ENCODE measurements around the gene DENND5A. TPM values are rescaled to one million over a fixed set of nuclear protein-coding genes. Genes with fewer than 3 reads are reported as not detected.

The DENND5A gene
- total RNA-seq, 1 experiment from 2014 or later, result 110 TPM

DNA sequence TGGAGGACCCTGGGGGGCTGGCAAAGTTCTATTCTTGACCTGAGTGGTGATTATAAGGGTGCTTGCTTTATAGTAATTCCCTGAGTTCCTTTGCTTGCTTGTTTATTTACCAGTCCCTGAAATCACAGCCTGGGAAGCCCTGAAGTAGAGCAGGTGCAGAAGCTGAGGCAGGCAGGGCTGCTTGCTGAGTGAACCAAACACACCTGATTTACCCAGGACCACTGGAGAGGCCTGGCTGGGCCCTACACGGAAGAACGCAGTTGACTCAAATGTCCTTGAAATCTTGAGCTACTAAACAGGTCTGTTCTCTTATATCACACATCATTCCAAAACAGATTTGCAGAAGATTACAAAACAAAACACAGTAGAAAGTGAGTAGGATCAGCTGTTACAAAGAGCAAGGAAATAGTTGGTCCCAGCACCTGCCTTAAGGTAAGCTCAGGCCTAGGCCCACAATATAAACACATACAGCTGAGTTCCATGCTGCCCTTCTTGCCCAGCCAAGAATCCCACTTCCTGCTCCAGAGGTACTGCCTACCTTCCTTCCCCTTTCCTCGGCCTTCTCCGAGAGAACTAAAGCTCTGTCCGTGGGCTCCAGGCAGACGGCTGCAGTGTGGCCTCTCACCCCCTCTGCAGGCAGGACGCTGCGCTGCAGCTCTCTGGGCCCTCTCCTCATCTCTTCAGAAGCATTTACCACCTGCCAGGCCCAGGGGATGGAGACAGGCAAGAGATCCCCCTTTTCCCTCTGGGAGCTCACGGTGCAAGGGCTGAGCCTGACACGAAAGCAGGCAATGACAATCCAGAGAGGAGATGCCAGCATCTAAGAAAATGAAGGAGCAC, 127.6 kb downstream of the DENND5A start:
- peaks cover 14% of the 10 kb centered on the region for H3K36me3 ChIP-seq (replicated peaks; ENCODE audit: control insufficient read depth, insufficient read depth, low read length)
- H3K27me3 ChIP-seq (ENCODE audit: control insufficient read depth, insufficient read depth, low read length), result no peaks in the 10 kb centered on the region
- DNase-seq, result peak; percentile 89
- H3K4me3 ChIP-seq (ENCODE audit: insufficient read depth, low read depth, low read length), result no peak overlapping the region

DNA sequence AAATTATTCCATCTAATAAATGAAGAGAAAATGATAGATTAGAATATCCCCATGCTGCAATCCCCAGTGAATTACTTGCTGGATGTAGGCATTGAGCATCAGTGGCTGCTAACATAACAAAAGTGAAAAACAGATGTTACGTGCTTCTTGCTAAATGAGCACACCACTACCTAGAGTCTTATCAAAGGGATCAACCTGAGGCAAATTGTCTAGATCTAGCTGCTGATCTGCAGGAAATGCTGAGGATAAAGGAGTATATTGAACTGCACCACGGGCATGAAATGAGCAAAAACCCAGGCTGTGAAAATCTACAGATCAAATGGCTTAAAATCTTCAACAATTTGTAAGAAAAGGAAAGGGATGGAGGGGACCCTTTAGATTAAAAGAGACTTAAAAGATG, 128.4 kb downstream of the DENND5A start:
- Histone ChIP-seq H3K36me3 (replicated peaks; ENCODE audit: control insufficient read depth, insufficient read depth, low read length) (peaks cover 9% of the 10 kb centered on the region), H3K27me3 (ENCODE audit: control insufficient read depth, insufficient read depth, low read length) (no peaks in the 10 kb centered on the region), H3K4me3 (ENCODE audit: insufficient read depth, low read depth, low read length) (no peak overlapping the region)
- no peak for DNase-seq

DNA sequence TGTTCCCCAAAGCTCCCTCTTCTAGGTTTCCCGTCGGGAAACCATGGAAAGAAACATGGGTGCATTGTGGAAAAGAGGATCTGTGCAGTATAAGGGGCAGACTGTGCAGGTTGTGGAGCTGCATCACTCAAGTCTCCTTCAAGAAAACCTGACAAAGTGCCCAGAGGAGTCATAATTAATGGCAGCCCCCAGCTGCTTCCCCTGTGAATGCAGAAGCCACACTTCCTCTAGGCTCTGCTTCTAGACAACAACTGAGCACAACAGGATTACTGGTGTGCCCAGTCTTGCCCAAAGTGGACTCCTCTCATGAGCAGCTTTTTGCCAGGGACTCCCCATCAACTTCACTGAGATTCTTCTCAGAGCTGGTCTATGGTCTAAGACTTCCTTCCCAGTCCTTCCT, 131.2 kb downstream of the DENND5A start:
- DNase-seq, result no peak
- H3K27me3 ChIP-seq (ENCODE audit: control insufficient read depth, insufficient read depth, low read length), result no peaks in the 10 kb centered on the region
- no peak overlapping the region for H3K4me3 ChIP-seq (ENCODE audit: insufficient read depth, low read depth, low read length)
- H3K36me3 ChIP-seq (replicated peaks; ENCODE audit: control insufficient read depth, insufficient read depth, low read length), result peaks cover 1% of the 10 kb centered on the region; the same call in 1 of the 2 replicates

DNA sequence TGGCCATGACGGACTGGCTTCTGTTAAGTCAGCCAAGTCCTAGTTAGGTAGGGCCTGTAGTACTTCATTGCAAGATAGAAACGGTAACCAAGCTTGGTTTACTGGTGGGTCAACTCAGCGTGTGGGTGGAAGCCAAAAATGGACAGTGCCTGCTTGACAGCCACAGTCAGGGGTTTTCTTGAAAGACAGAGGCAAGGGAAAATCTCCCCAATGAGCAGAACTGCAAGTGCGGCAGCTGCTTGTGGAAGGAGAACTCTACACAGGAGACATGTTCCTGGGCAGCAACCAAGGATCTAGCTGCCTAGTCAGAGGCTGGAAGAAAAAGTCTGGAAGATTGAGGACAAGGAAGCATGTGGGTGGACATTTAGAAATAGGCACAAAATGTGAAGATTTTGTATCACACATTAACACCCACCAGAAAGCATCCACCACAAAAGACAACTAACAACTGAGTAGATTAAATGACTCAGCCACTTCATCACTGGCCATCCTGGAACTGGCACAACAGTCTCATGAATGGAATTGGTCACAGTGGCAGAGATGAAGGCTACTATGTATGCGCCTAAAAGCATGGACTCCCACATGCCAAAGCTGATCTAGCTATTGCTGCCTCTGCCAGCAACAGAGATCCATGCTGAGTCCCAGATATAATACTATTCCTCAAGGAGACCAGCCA, 132.8 kb downstream of the DENND5A start:
- DNase-seq, result no peak
- peaks cover 1% of the 10 kb centered on the region; the same call in 1 of the 2 replicates for H3K36me3 ChIP-seq (replicated peaks; ENCODE audit: control insufficient read depth, insufficient read depth, low read length)
- H3K4me3 ChIP-seq (ENCODE audit: insufficient read depth, low read depth, low read length), result no peak overlapping the region

DNA sequence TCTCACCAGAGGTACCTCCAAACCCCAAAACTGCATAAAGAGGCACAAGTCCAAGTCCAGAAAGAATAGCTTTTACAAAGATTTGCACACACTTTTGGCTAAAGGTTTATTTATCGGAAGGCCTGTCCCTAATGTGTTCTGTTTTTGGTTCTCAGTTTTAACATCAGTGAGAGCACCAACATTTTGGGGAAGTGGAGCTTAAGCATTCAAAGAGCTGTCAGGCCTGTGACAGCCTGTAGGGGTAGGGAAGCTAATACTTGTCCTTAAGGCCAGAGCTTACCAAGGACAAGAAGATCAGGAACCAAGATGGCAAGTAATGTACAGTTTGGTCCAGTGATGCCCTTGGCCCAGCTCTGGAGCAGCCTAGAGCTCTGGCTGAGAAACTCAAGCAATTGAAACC, 134.9 kb downstream of the DENND5A start:
- H3K36me3 ChIP-seq (replicated peaks; ENCODE audit: control insufficient read depth, insufficient read depth, low read length), result no peaks in the 10 kb centered on the region
- no peak overlapping the region for H3K4me3 ChIP-seq (ENCODE audit: insufficient read depth, low read depth, low read length)
- no peaks in the 10 kb centered on the region for H3K27me3 ChIP-seq (ENCODE audit: control insufficient read depth, insufficient read depth, low read length)
- no peak for DNase-seq

More for the DNA sequence above, 132.8 kb downstream of the DENND5A start:
- H3K27me3 ChIP-seq (ENCODE audit: control insufficient read depth, insufficient read depth, low read length), result no peaks in the 10 kb centered on the region

DNA sequence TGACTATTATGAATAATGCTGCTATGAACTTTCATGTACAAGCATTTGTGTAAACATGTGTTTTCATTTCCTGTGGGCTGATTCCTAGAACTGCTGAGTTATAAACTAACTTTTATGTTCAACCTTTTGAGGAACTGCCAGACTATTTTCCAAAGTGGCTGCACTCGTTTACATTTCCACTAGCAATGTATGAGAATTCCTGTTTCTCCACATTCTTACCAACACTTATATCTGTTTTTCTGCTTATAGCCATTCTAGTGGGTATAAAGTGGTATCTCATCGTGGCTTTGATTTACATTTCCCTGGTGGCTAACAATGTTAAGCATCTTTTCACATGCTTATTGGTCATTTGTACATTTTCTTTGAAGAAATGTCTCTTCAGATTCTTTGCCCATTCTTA, 138.5 kb downstream of the DENND5A start:
- Histone ChIP-seq H3K4me3 (ENCODE audit: insufficient read depth, low read depth, low read length) (no peak overlapping the region), H3K36me3 (replicated peaks; ENCODE audit: control insufficient read depth, insufficient read depth, low read length) (no peaks in the 10 kb centered on the region), H3K27me3 (ENCODE audit: control insufficient read depth, insufficient read depth, low read length) (no peaks in the 10 kb centered on the region)
- no peak for DNase-seq

DNA sequence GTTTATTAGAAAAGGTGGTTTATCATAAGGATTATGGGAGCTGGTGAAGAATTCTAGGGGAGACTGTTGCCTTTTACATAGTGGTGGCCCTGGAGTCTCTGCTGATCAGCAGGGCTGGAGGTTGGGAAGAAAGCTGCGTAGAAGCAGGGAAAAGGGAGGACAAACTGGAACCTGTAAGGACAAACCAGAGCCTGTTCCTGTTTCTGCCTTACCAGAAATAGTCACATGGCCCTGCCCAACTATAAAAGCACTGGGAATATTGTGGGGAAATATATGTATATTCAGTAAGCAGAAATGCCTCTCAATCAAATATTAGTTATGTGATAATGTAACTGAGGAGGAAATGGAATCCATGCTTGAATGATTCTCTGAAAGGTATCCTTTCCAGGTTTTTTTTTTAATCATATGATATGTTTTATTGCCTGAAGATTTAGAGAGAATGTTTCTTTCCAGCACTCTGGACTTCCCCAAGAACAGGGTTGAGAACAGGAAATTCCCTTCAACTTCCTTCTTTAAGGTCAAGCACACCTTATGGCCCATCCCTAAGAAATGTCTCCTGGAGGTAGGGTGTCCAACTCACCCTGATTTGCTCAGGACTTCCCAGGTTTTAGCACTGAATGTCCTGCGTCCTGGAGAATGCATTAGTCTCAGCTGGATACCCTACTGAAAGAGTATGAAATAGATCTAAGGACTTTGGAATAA, 139.8 kb downstream of the DENND5A start:
- no peak for DNase-seq
- H3K36me3 ChIP-seq (replicated peaks; ENCODE audit: control insufficient read depth, insufficient read depth, low read length), result no peaks in the 10 kb centered on the region
- H3K4me3 ChIP-seq (ENCODE audit: insufficient read depth, low read depth, low read length), result no peak overlapping the region

DNA sequence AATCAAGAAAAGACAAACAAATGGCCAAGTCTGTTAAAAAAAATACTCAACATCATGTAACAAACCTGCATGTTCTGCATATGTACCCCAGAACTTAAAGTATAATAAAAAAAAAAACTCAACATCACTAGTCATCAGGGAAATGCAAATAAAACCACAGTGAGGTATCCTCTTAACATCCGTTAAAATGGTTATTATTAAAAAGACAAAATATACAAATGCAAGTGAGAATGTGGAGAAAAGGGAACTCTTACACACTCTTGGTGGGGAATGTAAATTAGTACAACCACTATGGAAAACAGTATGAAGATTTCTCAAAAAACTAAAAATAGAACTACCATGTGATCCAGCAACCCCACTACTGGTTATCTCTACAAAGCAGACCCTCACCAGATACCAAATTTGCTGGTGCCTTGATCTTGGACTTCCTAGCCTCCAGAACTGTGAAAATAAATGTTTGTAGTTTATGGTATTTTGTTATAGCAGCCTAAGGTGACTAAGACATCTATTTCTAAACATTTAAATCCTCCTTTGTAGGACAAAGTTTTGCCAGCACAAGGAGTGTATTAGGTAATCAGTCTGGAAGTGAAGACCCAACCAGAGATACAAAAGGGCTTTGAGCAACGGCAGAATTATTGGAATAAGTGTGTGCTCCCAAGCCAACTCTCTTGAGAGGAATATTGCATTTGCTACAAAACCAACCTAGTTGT, 141.4 kb downstream of the DENND5A start:
- no peak overlapping the region for H3K4me3 ChIP-seq (ENCODE audit: insufficient read depth, low read depth, low read length)
- H3K27me3 ChIP-seq (ENCODE audit: control insufficient read depth, insufficient read depth, low read length), result no peaks in the 10 kb centered on the region
- H3K36me3 ChIP-seq (replicated peaks; ENCODE audit: control insufficient read depth, insufficient read depth, low read length), result no peaks in the 10 kb centered on the region
- DNase-seq, result no peak

More for the DNA sequence above, 139.8 kb downstream of the DENND5A start:
- H3K27me3 ChIP-seq (ENCODE audit: control insufficient read depth, insufficient read depth, low read length), result no peaks in the 10 kb centered on the region

DNA sequence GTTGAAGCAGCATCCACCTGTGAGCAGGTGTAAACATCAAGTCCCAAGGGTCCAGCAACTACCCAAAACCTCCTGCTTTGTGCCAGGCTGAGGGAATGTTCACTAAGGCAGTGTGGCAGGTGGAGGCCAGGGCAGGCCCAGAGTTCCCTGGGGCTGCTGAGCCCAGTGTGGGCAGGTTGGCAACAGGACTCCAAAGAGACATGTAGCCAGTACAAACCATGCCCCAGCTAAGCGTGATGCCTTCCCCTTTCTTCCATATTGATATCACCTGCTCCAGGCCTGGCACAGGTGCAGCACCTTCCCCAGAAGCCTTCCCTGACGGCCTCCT, 143.7 kb downstream of the DENND5A start:
- Histone ChIP-seq H3K27me3 (ENCODE audit: control insufficient read depth, insufficient read depth, low read length) (no peaks in the 10 kb centered on the region), H3K4me3 (ENCODE audit: insufficient read depth, low read depth, low read length) (no peak overlapping the region), H3K36me3 (replicated peaks; ENCODE audit: control insufficient read depth, insufficient read depth, low read length) (no peaks in the 10 kb centered on the region)
- no peak for DNase-seq

DNA sequence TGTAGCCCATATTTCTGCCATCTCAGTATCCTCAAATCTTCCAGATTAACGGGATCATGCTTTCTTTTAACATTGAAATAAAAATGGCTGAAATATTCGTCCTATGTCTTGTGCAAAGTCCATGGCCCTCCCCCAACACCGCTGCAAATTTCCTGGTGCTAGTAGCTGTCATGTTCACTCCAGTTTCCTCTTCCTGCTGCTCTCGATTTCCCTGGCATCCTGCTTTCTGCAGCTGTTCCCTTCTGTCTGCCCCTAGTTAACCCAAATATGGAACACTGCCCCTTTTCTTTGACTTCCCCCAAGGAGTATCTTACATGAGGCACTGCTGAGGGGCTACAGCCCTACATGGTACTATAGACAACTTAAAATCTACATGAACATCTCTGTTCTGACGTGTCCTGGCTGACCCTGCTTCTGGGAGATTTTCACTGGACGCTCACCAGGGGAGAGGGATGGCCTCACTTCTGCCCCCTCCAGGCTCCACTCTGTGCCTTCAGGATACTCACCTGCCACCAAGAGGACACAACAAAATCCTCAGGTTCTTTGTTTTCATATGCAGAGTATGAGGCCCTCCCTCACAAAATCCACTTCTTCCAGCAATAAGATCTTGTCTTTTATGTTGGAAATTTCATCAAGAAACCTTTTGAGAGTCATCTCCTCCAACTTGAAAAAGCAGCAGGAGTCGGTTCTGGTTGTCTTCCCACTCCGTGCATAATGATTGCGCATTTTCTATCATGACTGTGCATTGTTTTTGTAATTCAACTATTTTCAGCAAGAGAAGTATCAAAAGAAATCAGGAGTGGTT, 144.3 kb downstream of the DENND5A start:
- Histone ChIP-seq H3K36me3 (replicated peaks; ENCODE audit: control insufficient read depth, insufficient read depth, low read length) (no peaks in the 10 kb centered on the region), H3K4me3 (ENCODE audit: insufficient read depth, low read depth, low read length) (no peak overlapping the region), H3K27me3 (ENCODE audit: control insufficient read depth, insufficient read depth, low read length) (no peaks in the 10 kb centered on the region)
- peak; percentile 77 for DNase-seq

DNA sequence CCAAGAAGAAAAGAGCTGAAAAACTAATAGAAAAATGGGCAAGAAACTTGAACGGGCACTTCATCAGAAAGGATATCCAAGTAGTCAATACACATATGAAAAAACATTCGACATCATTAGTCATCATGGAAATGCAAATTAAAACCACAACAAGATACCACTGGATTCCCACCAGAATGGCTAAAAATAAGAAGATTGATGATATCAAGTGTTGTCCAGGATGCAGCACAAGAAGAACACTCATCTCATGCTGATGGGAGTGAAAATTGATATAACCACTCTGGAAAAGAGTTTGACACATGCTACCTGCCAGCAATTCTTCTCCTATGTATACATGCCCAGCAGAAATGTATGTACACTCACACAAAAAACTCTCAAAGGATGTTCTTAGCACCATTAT, 146.9 kb downstream of the DENND5A start:
- no peak overlapping the region for H3K4me3 ChIP-seq (ENCODE audit: insufficient read depth, low read depth, low read length)
- H3K36me3 ChIP-seq (replicated peaks; ENCODE audit: control insufficient read depth, insufficient read depth, low read length), result no peaks in the 10 kb centered on the region
- no peak for DNase-seq
- H3K27me3 ChIP-seq (ENCODE audit: control insufficient read depth, insufficient read depth, low read length), result no peaks in the 10 kb centered on the region

DNA sequence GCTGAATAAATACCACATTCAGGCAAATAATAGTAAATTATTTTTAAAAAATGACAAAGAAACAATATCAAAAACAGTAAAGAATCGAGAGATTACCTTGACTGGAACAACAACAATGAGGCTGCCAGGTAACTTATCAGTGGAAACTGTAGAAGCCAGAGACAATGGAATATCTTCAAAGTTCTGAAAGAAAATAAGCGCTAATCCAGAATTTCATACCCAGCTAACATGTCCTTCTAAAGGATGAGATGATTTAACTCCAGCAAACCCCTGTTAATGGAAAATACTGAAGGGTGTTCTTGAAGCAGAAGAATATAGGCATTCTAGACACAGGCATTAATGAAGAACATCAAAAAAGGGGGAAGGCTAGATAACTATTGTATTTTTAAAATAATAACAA, 153.1 kb downstream of the DENND5A start:
- DNase-seq, result no peak
- Histone ChIP-seq H3K36me3 (replicated peaks; ENCODE audit: control insufficient read depth, insufficient read depth, low read length) (no peaks in the 10 kb centered on the region), H3K27me3 (ENCODE audit: control insufficient read depth, insufficient read depth, low read length) (no peaks in the 10 kb centered on the region), H3K4me3 (ENCODE audit: insufficient read depth, low read depth, low read length) (no peak overlapping the region)

DNA sequence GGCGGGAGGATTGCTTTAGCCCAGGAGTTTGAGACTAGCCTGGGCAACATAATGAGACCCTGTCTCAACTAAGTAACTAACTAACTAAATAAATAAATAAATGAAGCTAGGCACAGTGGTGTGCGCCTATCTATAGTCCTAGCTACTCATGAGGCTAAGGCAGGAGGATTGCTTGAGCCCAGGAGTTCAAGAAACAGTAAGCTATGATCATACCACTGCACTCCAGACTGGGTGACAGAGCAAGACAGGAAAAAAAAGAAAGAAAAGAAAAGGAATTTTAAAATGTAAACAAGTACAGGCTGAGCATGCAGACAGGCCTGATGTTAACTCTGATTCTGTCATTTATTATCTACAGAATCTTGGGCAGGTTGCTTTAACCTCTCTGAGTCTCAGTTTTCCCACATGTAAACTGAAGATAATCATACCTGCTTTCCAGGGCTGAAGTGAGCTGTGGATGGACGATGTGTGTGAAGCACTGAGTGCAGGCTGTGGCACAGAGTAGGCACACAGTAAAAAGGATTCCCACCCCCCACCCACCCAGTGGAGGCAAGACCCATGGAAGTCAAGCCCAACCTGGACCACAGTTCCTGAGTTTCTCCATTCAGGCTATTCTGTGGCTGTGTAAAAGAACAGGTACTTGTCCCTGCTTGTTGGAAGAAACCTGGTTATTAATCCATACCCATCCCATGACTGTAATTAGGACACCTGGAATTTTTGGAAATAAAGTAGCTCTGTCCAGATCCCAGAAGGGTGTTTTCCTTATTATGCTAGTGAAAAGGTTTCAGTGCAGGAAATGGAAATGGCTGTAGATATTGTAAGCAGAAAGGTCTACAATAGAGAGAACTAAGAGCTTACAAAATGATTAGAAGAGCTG, 155.1 kb downstream of the DENND5A start:
- Histone ChIP-seq H3K4me3 (ENCODE audit: insufficient read depth, low read depth, low read length) (no peak overlapping the region), H3K27me3 (ENCODE audit: control insufficient read depth, insufficient read depth, low read length) (no peaks in the 10 kb centered on the region), H3K36me3 (replicated peaks; ENCODE audit: control insufficient read depth, insufficient read depth, low read length) (no peaks in the 10 kb centered on the region)
- no peak for DNase-seq

All from H7 (cell line).